ENCODE results near the gene MYH4.

Gene MYH4

DNA sequence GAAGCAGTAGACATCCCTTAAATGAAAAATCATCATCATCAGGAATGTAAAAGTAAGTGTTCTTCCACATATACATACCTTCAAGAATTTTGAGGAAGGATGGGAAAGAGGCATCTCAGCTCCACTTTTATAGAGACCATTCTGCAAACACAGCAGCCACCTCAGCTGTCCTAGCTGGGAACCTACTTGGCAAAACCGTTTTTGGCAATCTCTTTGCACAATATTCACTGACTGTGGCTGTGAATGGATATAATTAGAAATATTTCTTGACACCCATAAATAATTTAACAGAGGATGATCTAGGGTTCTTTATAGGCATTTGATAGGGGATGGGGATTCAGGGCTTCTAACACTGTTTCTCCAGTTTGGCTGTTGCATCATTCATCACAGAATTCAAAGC, at the start of gene MYH4:
Gene MYH4, minus strand, starts transcription at position 101 of the 400 bp plus-strand sequence. CDS start 2,814 bp downstream, outside the sequence.
- no peak for DNase-seq

DNA sequence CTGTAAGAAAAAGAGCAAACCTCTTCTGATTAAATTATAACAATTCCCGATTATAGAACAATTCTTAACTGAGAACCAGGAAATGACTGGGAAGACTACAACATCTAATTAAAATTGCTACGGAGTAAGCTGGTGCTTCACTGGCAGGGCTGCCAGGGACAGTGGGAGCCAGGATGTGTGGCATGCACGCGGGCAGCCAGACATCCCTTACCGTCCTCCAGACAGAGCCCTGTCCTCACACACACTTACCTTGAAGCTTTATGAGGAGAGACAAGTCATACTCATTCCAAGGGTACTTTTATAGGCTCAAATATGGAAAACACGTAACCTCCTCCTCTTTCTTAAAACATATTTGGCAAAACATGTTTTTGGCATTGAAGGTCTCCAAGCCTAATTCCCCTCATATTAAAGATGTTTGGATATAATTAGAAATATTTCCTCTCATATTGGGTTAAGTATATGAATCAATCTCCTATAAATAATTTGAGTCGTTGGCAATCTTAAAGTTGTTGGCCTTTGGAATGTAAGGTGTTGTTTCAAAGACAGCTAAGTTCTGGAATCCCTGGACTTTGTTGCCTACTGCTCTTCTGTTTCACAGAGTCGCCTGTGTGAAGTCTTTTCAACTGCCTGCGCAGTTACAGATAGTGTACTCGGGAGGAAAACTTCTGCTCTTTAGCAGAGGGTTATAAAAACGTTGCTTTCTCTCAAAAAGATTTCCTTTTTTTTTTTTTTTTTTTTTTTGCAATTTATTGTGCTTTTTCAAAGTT, 49.1 kb upstream of the MYH4 start, which contains the start of gene MYH1:
Gene MYH1, minus strand, starts transcription at position 272 of the 767 bp plus-strand sequence. CDS start 1,900 bp downstream, outside the sequence.
- no peak for DNase-seq

DNA sequence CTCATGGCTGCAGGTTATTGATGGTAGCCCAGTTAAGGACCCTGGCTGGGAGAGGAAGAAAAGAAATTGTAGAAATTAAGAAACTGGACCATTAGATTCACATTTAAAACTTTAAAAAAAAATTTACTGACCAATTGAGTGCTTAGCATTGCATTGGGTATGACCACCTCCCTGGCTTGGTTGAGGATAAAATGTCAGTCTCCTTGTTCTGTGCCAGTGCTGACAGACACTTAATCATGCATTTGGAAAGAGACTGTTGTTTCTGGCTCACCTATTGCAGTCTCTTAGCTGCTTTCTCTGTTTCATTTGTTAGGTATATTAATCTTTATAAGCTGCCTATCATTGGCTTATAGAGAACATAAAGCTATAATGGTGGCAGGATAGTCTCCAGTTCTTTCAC, 47.3 kb upstream of the MYH4 start:
- DNase-seq, result no peak

DNA sequence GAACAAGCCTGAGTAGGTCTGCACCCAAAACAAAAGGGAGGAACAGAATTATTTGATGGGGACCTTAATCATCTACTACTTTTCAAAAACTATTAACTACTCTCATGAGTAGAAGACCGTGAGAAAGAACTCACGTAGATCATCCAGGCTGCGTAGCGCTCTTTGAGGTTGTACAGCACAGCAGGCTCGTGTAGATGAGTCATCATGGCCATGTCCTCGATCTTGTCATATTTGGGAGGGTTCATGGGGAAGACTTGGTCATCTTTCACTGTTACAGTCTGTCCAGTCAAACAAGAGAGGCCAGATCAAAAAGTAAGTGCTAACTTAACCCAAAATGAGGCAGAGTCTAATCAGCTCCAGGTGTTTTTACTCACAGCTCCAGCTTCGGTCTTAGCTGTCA, 46.7 kb upstream of the MYH4 start:
- DNase-seq, result no peak

DNA sequence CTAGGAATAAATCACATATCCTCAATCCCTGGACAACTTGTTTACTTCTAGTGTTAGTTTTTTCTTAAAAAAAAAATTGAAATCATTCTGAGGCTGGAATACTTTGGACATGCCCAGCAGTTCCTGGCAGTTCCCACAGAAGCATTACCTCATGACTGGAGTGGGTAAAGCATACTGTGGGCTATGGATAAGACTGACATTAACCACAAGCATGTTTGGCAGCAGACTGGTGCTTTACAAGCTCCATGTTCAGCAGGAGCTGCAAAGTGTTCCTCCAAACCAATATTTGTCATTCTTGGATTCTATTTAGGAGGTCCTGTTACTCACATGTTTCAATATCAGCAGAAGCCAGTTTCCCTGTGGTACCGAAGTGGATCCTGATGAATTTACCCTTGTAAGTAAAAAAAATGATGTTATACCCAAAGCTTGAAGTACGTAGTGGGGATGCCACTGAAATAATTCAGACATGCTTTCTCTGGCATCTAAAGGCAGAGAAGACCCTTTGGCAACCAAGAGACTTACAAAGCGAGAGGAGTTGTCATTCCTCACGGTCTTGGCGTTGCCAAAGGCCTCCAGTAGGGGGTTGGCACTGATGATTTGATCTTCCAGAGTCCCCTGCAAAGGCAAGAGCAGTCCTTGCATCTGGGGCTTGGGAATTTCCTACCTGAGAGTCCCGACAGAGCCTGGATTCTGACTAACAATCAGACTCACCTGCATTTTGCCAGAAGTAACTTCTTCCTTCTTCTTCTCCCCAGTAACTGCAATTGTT, 44.1 kb upstream of the MYH4 start:
- DNase-seq, result no peak

GRCh38 chr17:10512856-10513255, 43.5 kb upstream of the MYH4 start:
- no peak for DNase-seq

- DNase-seq, result no peak
Measured at GRCh38 chr17:10499950-10500349, 30.6 kb upstream of the MYH4 start.

DNA sequence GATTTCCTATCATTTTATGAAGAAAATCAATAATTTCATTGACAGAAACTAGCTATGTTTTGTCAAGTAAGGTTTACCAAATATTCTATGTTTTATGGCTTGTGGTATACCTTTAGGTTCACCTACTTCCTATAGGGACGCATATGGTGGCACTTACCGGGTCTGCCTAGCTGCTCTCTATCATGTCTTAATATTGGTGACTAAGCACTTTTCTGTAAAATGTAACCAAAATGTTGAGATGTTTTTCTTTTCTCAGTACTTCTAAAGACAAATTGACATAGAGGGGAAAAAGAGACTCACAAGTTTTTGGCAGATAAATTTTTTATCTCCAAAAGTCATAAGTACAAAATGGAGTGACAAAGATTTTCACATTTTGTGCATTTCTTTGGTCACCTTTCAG, 22.6 kb upstream of the MYH4 start:
- no peak for DNase-seq

DNA sequence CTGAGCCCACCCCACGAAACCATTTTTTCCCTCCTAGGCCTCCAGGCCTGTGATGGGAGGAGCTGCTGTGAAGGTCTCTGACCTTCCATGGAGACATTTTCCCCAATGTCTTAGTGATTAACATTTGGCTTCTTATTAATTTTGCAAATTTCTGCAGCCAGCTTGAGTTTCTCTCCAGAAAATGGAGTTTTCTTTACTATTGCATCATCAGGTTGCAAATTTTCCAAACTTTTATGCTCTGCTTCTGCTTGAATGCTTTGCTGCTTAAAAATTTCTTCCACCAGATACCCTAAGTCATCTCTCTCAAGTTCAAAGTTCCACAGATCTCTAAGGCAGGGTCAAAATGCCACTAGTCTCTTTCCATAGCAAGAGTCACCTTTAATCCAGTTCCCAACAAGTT, 12.9 kb upstream of the MYH4 start:
- DNase-seq, result no peak

- DNase-seq, result no peak
Measured at GRCh38 chr17:10477701-10478100, 8.3 kb upstream of the MYH4 start.

DNA sequence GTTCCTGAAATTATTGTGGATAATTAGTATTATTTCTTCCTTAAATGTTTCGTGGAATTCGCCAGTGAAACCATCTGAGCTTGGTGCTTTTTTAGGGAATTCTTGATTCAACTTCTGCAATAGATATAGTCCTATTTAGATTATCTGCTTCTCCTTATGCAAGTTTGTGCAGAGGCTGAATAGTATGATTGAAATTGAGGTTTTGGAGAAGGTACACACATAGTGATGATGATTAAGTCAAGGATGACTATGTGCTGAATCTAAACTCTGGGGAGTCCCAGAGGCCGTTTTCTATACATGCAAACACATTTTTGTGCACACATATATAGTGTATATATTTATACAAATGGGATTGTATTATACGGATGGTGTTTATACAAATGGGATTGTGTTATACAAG, 5.2 kb upstream of the MYH4 start:
- no peak for DNase-seq

DNA sequence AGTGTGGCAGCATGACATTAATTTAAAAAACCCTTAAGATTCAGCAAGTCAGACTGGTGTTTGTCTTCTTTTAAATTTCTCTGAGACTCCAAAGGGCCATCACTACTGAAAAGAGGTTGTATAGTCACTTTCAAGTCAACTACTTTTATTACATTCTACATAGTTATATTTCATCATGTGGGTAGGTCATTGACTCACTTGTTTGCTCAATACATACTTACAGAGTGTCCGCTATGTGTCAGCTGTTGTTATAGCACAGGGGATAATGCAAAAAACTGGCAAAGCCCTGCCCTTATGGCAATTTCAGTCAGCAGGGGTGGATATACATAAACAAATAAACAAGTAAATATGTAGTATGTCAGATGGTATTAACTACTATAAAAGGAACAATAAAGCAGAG, 2.5 kb upstream of the MYH4 start:
- no peak for DNase-seq

GRCh38 chr17:10463402-10463801, 6.0 kb downstream of the MYH4 start:
- no peak for DNase-seq

DNA sequence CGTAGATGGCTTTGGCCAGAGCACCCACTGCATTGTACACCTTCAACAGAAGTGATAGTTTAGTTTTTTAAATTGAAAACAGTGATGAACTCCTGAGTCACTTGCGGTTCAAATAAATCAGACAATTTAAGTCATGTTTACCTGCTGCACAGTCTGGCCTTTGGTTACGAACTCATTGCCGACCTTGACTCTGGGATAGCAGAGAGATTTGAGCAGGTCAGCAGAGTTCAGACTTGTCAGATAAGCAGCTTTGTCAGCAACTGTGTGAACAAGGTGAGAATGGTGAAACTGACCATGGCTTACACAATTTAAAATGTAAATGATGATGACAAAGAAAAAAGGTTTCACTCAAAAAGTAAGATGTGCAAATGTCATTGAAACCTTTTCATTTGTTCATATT, 9.3 kb downstream of the MYH4 start:
- no peak for DNase-seq

- DNase-seq, result no peak
Measured at GRCh38 chr17:10458701-10459100, 10.7 kb downstream of the MYH4 start.

DNA sequence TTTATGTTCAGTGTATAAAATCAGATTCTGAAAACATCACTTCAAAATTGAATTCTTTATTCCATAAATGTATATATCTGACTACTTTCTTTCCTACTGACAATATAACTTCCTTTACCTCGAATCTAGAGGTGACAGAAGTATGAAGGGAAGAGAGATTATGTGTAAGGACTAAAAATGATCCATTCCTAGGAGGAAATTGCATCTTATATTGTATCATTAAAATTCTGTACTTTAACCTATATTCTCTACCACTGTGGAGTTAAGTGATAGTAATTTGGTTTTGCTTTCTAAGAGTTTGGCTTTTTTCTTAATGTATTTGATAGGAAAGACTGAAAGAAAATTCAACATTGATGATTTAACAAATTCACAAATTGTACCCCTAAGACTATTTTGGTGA, 11.4 kb downstream of the MYH4 start:
- DNase-seq, result no peak

DNA sequence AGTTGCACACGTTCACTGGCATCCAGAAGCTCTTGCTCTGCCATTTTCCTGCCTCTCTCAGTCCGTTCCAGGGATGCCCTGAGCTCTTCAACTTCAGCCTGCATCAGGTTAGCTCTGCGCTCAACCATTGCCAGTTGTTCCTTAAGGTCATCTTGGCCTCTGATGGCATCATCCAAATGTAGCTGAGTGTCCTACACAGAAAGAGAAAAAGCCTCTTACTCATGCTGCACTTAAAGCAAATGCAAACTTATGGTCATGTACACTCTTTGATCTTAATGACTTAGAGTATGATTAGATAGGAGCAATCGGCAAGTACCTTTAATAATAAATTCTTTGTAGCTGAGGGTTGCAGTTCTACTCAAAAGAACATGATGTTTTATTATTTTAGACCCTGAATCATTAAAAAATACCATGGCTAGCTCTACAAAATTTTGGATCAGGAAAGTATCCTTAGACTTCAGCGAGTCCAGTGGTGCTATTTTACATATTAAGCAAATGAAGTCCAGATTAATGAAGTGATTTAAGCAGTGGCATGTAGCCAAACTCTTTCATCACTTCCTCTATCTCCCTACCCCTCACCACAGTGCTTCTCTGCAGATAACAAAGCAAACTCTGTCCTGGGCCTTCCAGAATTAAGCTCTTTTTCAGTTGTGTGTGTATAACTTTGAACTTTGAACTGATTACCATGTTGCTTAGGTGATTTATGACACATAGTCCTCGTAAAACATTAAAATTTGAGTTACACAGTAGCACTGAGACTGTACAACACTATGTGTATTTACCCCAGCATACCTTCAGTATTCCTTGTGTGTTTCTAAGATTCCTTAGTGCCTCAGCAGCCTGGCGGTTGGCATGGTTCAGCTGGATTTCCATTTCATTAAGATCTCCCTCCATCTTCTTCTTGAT, 22.1 kb downstream of the MYH4 start:
- no peak for DNase-seq

- no peak for DNase-seq
Measured at GRCh38 chr17:10439816-10440215, 29.5 kb downstream of the MYH4 start.

GRCh38 chr17:10435096-10435495, 34.3 kb downstream of the MYH4 start:
- no peak for DNase-seq

- no peak for DNase-seq
Measured at GRCh38 chr17:10429421-10430045, 39.8 kb downstream of the MYH4 start.

DNA sequence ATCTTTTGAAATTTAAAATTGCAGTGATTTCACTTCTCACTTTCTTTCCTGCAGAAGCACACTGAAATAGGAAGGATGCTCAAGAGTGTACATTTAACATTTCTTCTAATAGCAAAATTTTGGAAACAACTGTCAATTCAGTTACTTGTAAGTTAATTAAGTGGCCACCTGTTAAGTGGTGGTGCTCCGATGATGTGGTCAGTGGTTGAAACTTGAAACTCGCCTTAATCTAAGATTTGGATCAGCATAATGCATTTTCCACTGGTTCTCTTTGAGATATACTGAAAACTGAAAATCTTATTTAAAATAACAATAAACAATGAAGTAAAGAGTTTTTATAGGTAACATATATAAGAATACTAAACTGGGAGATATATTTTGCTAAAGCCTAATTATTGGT, 40.6 kb downstream of the MYH4 start:
- no peak for DNase-seq

DNA sequence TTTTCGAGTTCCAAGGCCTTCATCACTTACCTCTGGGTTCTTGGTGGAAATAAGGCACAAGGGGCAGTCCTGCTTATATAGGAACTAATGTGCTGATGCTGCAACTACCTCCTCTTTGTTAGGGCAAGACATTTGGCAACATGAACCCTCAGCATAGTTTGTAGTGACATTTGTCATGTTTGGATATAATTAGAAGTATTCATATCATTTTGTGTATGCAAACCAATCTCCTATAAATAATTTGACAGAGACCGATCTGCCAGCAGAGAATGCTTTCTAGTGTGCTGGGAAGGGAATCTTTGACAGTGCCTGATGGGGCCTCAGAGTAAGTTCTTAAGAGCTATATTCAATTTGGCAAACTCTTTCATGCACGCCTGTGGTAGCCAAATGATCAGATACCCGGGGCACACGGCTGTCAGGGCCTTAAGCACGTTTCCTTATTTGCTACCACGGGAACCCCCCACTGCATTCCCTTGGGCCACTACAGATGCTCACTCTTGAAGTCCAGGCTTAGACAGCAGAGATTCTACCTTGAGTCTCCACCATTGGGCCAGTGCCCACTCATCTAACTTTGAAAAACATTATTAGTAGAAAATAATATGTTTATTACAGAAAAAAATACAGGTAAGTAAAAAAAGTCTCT, 47.3 kb downstream of the MYH4 start, which contains the start of gene MYH8:
Gene MYH8, minus strand, starts transcription at position 51 of the 643 bp plus-strand sequence. CDS start 1,723 bp downstream, outside the sequence.
- no peak for DNase-seq

Data from NCI-H1105 treated with DMSO at 0.1 percent for 48 hours (cell line).